Stimulated activated CD8-positive, alpha-beta memory T cell treated with anti-CD3 and anti-CD28 coated beads, Interleukin-4, amount 100 ng/mL, for 1 hour (primary cell): ENCODE results near the gene BTN3A1.

Experiments
- DNase-seq, 2 donors: peaks; one replicate each; pipeline ENCODE4 v3.0.0-alpha.2; 2020; ENCODE audit warnings: low read depth in 2 of 2, low spot score in 1 of 2

BTN3A1 gene

DNA sequence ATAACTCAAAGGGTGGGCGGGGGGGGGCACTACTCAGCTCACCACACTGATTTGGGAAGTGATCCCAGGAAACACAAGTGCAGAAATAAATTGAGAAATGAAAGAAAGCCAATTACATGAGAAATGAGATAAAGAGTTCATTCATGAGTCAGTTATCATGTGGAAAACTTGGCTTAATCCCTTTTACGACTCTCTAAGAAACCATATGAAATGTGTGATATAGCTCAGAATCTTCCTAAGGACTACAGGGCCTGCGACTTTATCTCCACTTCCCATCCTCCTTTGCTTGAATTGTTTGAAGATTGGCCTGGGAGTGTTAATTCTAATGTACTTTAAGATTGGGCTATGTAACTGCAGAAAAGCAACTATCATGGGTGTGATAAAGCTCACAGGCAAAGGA lies 22.8 kb upstream of the BTN3A1 start:
- no peak for DNase-seq

DNA sequence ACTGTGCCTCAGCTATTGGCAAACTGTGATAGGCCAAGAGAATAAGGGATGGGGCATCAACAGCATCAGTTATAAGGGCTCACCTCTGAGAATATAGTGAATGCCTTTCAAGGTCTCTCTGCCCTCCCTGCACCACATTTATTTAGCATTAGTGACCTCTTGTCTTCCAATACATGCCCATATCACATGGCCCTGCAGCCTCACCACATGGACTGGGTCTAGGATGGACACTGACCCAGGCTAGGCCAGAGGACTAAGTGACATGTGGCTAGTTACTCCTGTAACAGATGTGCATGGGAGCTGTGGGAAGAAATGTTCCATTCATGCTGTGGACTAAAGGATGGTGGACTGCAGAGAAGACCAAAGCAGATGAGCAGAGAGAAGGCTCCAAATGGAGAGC lies 22.3 kb upstream of the BTN3A1 start:
- no peak for DNase-seq

DNA sequence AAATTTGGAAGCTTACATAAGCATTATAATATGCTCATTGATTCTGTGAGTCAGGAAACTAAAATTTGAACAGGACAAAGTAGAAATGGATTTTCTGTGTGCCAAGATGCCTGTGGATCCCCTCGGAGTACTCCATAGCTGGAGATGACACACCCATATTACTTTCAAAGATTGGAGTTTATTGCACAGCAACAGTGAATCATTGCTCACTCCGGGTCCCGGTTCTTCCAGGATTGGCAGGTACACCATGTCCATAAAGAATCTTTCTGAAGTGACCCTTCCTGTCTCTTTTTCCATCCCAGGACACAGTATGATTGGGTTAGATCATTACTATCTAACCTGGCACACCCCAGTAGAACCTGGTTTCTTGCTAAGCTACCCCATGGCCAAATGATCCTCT lies 21.8 kb upstream of the BTN3A1 start:
- no peak for DNase-seq

DNA sequence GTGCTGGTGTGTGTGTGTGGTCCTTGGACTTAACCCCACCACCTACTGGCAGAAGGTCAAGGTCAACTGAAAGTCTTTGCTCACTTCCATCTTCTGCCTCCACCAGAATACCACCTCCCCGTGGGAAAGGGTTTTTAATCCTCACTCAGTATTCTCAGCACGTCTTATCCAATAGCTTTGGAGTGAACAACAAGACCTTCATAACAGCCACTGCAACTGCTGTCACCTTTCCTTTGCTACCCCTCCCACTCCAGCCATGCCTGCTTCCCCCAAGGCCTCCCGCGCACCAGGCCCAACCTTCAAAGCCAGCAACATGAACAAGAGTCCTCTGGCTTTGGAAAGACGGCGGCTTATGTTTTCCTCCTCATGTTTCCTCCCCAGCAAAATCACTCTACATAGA lies 20.0 kb upstream of the BTN3A1 start:
- no peak for DNase-seq

DNA sequence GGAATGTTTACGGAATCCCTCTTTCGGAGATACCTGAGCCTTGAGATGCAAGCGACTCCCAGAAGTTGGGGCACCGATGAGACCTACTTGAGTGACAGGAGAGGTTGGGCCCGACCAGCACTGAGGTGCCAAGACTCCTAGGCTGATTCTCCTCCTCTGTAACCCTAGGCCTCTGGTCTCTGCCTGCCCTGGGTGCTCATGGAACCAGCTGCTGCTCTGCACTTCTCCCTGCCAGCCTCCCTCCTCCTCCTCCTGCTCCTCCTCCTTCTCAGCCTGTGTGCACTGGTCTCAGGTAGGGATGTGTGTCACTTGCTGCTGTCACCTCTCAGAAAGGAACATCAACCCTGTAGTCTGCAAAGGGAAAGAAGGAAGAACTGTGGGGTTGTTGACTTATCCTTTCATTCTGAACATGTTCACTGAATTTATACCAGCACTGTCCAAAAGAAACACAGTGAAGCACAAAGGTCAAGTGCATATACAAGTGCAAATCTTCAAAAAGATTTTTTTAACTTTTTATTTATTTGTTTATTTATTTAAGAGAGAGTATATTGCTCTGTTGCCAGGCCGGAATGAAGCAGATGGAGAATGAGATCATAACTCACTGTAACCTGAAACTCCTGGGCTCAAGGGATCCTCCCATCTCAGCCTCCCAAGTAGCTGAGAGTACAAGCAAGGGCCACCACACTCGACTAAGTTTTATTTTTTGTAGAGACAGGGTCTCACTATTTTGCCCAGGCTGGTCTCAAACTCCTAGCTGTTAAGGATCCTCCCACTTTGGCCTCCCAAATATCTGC lies 18.3 kb upstream of the BTN3A1 start:
- no peak for DNase-seq

DNA sequence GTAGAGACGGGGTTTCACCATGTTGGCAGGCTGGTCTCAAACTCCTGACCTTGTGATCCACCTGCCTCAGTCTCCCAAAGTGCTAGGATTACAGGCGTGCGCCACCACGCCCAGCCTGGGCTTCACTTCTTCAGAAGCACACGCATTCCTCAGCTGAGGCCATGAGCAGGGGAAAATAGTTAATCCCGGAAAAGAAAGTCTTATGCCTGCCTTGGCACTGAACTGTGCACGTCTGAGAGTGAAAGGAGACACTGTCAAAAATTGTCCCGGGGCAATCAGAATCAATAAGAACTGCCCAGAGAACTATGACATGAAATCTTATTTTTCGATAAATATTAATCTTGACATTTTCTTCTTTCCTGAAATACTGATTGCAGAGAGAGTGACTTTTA lies 16.3 kb upstream of the BTN3A1 start:
- no peak for DNase-seq

DNA sequence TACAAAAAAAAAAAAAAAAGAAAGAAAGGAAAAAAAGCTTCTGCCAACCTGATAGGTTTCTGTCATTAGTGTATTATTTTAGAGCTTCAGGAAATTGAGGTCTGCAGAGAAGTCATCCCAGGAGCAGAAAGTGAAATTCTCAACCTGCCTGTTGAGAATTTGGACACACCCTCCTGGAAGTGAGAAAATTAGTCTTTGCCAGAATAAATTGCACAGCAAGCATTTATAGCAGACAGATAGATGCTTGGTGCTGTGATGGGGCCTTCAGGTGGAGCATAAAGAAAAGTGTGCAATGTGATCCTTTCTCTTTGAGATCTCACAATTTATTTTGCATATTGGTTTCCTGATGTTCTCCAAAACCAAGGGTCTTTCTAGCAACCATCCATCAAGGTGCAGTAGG lies 14.5 kb upstream of the BTN3A1 start:
- DNase-seq, result no peak

DNA sequence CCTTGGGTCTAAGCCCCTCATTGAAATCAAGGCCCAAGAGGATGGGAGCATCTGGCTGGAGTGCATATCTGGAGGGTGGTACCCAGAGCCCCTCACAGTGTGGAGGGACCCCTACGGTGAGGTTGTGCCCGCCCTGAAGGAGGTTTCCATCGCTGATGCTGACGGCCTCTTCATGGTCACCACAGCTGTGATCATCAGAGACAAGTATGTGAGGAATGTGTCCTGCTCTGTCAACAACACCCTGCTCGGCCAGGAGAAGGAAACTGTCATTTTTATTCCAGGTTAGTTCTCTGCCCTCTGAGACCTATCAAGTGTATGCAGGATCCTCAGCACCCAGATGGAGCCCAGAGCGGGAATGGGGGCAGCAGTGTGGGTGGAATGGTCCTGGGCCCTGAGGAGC lies 14.1 kb upstream of the BTN3A1 start:
- no peak for DNase-seq

DNA sequence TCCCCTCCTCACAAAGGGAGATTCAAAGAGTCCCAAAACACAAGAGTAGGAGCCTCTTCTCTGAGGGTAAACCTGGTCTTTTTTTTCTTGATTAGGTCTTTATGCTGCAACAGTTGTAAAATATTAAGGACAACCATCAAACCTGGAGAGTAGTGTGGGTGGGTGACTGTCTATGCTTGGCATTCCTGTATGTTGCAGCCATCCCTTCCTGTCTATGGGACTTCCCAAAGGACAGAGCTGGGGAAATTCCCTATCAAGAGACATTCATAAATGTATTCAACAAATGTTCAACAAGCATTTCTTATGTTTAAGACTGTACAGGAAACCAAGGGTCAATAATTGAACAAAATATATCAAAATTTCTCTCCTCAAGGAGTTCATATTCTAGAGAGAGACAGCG lies 13.6 kb upstream of the BTN3A1 start:
- no peak for DNase-seq

DNA sequence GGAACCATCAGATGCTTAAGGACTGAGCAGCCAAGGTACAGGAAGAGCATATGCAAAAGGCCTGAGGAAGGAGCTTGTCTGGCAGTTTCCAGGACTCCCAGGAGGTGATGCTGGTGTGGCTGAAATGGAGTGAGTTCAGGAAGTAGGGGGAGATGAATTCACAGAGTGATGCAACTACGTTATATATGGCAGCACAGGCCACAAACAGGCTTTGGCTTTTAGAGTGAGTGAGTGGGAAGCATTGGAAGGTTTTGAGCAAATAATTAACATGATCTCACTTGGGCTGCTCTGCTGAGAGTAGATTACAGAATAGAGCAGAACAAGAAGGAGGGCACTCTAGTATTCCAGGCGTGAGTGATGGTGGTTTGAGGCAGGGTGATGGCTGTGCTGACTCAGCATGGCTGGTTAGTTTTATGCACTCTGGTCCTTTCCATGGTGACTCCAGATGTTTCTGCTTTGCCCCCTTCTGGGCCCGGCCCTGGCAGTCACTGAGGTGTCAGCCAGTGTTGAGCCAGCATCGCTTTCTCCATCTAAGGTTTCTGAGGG lies 12.7 kb upstream of the BTN3A1 start:
- no peak for DNase-seq

DNA sequence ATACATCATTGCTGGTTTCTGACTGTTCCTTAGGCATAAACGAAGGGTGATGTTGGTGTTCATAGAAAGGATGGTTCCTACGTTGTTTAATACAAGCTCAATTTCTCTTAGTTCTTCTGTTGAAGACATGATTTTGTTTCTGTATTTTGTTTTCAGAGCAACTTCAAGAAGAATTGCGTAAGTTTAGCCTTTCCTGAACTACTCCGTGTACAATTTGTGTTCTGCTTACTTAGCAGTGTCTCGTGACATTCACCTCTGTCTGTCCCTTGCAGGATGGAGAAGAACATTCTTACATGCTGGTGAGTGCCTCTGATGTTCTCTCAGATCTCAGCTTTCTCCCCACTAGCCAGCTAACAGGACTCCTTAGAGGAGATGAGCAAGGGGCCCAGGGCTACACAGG lies 11.5 kb upstream of the BTN3A1 start:
- no peak for DNase-seq

DNA sequence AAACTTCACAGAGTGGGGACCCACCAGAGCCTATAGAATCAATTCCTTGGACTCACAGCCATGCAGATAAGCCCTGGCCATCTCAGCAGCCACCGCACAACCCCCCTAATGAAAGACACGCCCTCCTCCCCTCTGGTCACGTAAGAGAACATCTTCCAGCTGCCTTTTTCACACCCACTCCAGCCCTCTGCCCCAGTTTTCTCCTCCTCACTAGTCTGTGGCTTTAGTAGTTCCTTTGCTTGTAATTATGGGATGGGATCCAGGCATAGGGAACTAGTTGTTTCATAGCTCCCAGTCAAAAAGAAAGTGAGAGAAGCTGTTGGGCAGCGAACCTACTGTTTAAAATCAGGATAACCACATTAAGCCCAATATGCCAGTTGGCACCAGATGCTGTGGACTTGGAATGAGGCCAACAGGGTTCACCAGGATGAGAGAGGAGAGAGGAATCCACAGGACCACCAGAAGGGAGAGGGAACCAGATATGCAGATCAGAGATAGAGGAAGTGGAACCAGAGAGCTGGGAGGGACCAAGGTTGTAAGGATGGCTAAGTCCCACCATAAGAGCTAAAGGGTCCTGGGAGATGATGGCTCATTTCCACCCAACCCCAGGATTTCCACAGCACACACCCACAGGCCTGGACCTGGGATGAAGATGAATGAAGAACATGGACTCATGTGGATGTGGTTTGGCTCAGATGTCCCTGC lies 9.0 kb upstream of the BTN3A1 start:
- DNase-seq, result no peak

DNA sequence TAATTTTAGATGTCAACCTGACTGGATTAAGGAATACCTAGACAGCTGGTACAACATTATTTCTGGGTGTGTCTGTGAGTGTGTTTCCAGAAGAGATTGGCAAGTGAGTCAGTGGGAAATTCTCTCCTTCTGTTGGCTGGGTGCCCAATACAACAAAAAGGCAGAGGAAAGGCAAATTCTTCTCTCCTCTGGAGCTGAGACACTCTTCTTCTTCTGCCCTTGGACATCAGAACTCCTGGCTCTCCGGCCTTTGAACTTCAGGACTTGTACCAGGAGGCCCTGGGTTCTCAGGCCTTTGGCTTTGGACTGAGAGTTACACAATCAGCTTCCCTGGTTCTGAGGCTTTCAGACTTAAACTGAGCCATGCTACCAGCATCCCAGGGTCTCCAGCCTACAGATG lies 7.8 kb upstream of the BTN3A1 start:
- no peak for DNase-seq

DNA sequence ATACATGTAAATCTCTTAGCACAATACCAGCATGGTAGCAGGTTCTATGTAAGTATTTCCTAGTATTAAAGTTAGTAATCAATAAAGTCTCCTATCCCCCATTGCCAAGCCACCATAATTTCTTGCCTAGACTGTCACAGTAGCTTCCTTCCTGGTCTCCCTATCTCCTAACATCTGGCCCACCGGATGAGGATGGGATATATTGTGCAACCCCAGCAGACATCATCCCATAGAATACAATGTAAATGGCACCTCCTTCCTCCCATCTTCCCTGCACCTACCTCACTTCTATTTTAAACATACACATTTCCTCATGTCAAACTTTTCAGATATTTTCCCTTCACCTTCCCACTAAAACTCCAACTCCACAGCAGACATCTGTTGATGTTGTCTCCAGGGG lies 3.5 kb upstream of the BTN3A1 start:
- DNase-seq, result no peak

DNA sequence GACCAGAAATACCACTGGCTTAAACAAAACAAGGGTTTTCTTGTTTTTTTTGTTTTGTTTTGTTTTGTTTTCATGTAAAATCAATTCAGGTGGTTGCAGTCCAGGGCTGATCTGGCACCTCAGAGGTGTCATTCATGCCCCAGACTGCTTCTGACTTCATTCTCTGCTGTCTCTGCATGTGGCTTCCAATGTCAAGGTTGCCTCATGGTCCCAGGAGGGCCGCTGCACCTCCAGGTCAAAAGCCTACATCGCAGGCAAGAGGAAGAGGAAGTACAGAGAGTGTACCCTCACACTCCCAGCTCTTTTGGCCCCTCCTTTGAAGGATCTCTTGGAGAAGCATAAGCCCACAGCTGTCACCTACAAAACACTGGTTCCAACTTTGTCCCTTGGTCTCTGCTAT lies 1.4 kb upstream of the BTN3A1 start:
- DNase-seq, result no peak

DNA sequence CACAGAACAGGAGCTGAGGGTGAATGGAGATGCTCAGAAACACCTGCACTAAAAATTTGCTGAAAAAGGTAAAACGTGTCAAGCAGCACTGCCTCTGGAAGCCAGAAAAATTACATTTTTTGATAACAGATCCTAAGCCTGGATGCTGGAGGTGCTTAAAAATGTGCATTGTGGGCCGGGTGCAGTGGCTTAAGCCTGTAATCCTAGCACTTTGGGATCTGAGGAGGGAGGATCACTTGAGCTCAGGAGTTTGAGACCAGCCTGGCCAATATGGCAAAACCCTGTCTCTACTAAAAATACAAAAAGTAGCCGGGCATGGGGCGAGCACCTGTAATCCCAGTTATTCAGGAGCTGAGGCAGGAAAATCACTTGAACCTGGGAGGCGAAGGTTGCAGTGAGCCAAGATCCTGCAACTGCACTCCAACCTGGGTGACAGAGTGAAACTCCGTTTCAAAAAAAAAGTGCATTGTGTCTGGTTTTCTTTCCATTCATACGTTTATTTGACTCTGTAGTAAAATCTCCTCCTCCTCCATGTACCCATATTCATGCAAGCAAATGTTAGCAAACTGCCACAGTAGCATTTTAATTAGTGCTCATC lies 587 bp upstream of the BTN3A1 start:
- no peak for DNase-seq

DNA sequence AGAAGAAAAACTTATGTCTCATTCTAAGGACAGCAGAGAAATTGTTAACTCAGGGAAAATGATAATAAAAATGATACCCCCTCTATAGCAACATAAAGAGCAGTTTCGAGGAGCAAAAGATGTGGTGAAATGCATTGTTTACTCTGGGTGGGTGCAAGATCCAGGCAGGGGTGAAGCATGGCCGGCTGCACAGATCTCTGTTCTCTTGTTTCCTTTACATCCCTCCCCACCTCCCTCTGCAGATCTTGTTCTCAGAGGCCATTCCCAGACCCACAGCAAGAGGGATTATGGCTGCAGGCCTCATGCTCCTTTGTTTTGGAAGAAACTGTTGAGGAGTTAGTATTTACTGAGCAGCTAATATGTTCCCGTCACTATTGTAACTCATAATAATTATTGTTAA lies 1.8 kb downstream of the BTN3A1 start:
- DNase-seq, result no peak

DNA sequence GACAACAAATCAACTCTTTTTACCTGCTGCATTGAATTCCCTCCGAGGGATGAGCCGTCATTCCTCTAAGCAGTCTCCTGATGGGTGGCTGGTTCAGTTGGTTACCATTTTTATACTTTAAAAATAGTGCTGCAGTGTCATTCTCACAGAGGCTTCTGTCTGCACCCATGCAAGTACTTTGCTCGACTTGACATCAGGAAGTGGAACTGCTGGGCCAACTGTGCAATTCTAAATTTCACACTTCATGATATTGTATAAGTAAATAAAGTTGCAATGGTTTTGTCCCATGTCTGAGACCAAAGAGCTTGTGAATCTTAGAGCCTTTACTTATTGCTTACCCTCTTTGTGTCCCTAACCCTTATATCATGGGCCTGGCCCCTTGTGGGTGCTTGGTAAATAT lies 2.5 kb downstream of the BTN3A1 start:
- no peak for DNase-seq

DNA sequence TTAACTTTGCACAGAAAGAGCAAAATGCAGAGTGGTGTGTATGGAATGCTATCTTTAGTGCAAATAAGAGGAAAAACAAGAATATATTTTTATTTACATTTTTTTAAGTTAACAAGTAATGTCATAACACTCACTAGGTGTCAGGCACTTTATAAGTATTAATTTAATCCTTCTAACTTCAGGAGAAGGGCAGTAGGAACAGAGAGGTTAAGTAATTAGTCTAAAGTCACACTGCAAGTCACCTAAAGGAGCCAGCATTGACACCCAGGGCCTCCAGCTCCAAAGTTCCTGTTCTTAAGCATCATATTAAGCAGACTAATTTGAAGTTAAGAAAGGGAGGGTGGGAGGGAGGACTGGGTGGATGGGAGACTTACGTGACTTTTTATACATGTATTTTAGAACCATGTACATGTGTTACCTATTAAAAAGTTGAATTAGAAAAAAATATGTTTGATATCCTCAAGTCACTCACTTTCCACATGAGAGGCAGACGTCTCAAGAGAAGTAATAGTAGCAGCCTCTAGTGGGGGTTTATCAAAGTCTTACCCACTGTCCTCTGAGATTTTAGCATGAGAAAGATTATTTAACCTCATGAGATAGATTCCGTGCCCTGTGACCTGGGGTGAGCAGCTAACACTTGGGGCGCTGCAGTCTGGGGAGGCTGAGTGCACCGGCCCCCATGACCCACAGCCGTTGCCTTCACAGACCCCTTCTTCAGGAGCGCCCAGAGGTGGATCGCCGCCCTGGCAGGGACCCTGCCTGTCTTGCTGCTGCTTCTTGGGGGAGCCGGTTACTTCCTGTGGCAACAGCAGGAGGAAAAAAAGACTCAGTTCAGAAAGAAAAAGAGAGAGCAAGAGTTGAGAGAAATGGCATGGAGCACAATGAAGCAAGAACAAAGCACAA lies 7.0 kb downstream of the BTN3A1 start:
- no peak for DNase-seq

DNA sequence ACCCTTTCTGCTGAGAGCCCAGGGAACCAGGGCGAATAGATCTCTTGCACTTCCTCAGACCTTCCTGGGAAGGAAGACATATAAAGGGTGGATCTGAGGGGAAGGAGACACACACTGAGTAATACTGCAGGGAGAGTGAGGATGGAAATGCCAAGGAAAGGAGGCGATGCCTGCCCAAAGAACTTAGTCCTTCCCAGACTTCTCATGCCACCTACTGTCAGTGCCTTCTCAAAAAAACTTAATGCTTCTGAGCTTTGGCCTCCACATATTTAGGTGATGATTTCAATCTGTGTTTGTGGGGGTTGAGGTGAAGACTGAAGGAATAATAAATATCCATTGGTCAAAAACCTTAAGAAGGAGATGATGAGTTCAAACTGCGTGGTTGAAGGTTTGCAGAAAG lies 9.7 kb downstream of the BTN3A1 start:
- DNase-seq, result no peak

DNA sequence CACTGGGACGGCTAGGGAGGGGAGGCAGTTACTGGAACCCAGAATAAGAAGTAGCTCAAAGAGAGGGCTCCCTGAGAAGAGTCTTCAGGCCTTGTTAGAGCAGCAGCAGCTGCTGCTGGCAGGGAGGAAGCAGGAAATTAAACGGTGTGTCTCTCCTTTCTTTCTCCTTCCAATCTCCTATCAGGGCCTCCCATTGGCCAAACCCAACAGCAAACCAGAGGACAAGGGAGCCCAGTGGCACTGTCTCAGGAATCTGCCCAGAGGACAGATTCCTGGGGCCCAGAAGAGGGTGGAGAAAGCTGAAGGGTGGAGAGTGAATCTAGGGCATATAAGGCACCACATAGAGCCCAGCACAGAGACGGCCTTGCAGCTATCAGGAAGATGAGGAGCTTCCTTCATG lies 10.2 kb downstream of the BTN3A1 start:
- DNase-seq, result no peak
